ENCODE measurements around the gene FNDC10. TPM values are rescaled to one million over a fixed set of nuclear protein-coding genes. Genes with fewer than 3 reads are reported as not detected.
"Not testable (repeated sequence)": the region's sequence is repeated elsewhere in the genome, so short reads cannot be mapped to it uniquely, and the experiment has no call there.

Gene FNDC10
- total RNA-seq, 4 donors from 2014 or later: 0.50 to 1.9 (median 0.84) TPM; not detected in 1

- intact Hi-C loops (cut with DNase I): no loop called here
- no peak overlapping the region for H3K27ac ChIP-seq (replicated peaks in 1 of 4)
Measured at GRCh38 chr1:1561801-1562470, 38.0 kb downstream of the FNDC10 start.

DNA sequence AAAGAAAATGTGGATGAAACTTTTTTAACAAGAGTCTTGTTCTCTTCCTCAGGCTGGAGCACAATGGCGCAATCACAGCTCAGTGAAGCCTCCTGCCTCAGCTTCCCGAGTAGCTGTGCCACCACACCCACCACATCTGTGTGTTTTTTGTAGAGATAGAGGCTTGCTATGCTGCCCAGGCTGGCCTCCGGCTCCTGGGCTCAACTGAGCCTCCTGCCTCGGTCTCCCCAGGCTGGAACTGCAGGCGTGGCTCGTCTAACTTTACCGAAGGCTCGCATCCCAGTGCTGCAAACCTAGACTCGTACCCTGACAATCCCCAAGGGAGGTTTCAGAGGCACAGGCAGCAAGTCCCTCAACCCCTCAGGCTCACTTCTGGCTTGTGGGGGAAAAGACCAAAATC, 39.8 kb downstream of the FNDC10 start:
- no peak overlapping the region for H3K27ac ChIP-seq (replicated peaks in 1 of 4)
- H3K9me3 ChIP-seq: no peaks in the 10 kb centered on the region
- TF ChIP-seq POLR2A (IDR thresholded peaks at IDR 0.05; ENCODE audit: low read depth) (no peak), POLR2AphosphoS5 (IDR thresholded peaks at IDR 0.05) (no peak), CTCF (IDR thresholded peaks at IDR 0.05) (no peak), EP300 (IDR thresholded peaks at IDR 0.05) (no peak)
- H3K36me3 ChIP-seq: peaks cover 43 to 74% (median 52%) of the 10 kb centered on the region in 4 donors
- intact Hi-C loops (cut with DNase I): no loop called here
- no peaks in the 10 kb centered on the region for H3K27me3 ChIP-seq
- no peak overlapping the region for H3K4me3 ChIP-seq
- H3K4me1 ChIP-seq: peaks cover under 1 to 10% (median 4%) of the 10 kb centered on the region in 4 donors
- WGBS: 92% methylated on average over 8 of the region's 9 CpGs
- DNase-seq (ENCODE audit: extremely low spot score): no peak

More at GRCh38 chr1:1561801-1562470, 38.0 kb downstream of the FNDC10 start:
- no peak for DNase-seq (ENCODE audit: extremely low spot score)
- TF ChIP-seq POLR2A (IDR thresholded peaks at IDR 0.05; ENCODE audit: low read depth) (no peak), CTCF (IDR thresholded peaks at IDR 0.05) (no peak), POLR2AphosphoS5 (IDR thresholded peaks at IDR 0.05) (no peak), EP300 (IDR thresholded peaks at IDR 0.05) (no peak)
- Histone ChIP-seq H3K4me3 (no peak overlapping the region), H3K4me1 (peaks cover 7 to 24% (median 15%) of the 10 kb centered on the region in 4 donors), H3K36me3 (peaks cover 51 to 72% (median 59%) of the 10 kb centered on the region in 4 donors), H3K27me3 (no peaks in the 10 kb centered on the region), H3K9me3 (no peaks in the 10 kb centered on the region)
- 89% methylated on average over 15 of the region's 15 CpGs for WGBS

- 80% methylated on average over 17 of the region's 17 CpGs for WGBS
- no peak for DNase-seq (ENCODE audit: extremely low spot score)
- Histone ChIP-seq H3K27me3 (no peaks in the 10 kb centered on the region), H3K36me3 (peaks cover 33 to 65% (median 47%) of the 10 kb centered on the region in 4 donors), H3K27ac (replicated peaks in 1 of 4) (no peak overlapping the region), H3K9me3 (no peaks in the 10 kb centered on the region), H3K4me1 (peaks cover 5 to 13% (median 10%) of the 10 kb centered on the region in 4 donors), H3K4me3 (no peak overlapping the region)
- no peak for TF ChIP-seq POLR2AphosphoS5 (IDR thresholded peaks at IDR 0.05)
- no peak for TF ChIP-seq CTCF (IDR thresholded peaks at IDR 0.05)
- TF ChIP-seq POLR2A (IDR thresholded peaks at IDR 0.05; ENCODE audit: low read depth): no peak
- no peak for TF ChIP-seq EP300 (IDR thresholded peaks at IDR 0.05)
- intact Hi-C loops (cut with DNase I): no loop called here
Measured at GRCh38 chr1:1559066-1559465, 40.9 kb downstream of the FNDC10 start.

GRCh38 chr1:1558591-1558990, 41.3 kb downstream of the FNDC10 start:
- no peaks in the 10 kb centered on the region for H3K9me3 ChIP-seq
- H3K4me3 ChIP-seq: no peak overlapping the region
- peaks cover 4 to 17% (median 10%) of the 10 kb centered on the region in 4 donors for H3K4me1 ChIP-seq
- no peak for TF ChIP-seq POLR2A (IDR thresholded peaks at IDR 0.05; ENCODE audit: low read depth)
- no peak for TF ChIP-seq CTCF (IDR thresholded peaks at IDR 0.05)
- TF ChIP-seq POLR2AphosphoS5 (IDR thresholded peaks at IDR 0.05): no peak
- TF ChIP-seq EP300 (IDR thresholded peaks at IDR 0.05): no peak
- intact Hi-C loops (cut with DNase I): no loop called here
- peaks cover 29 to 60% (median 42%) of the 10 kb centered on the region in 4 donors for H3K36me3 ChIP-seq
- DNase-seq (ENCODE audit: extremely low spot score): no peak
- no peaks in the 10 kb centered on the region for H3K27me3 ChIP-seq
- no peak overlapping the region for H3K27ac ChIP-seq (replicated peaks in 1 of 4)
- 63% methylated on average over 4 of the region's 4 CpGs for WGBS

DNA sequence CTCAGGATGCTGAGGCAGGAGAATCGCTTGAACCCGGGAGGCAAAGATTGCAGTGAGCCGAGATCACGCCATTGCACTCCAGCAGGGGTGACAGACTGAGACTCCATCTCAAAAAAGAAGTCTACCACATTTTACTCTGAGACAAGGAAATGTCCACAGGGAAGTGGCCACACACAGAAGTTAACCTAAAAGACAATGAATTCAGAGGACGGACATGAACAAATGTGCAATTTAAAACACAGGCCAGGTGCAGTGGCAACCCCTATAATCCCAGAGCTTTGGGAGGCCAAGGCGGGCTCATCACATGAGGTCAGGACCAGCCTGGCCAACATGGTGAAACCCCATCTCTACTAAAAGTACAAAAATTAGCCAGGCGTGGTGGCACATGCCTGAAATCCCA, 42.2 kb downstream of the FNDC10 start:
- intact Hi-C loops (cut with DNase I); DNase-seq (ENCODE audit: extremely low spot score); H3K9me3 ChIP-seq; H3K4me3 ChIP-seq; H3K27ac ChIP-seq (replicated peaks in 1 of 4); H3K27me3 ChIP-seq: not testable (repeated sequence)
- WGBS: 93% methylated on average over 7 of the region's 7 CpGs
- peaks cover 20 to 51% (median 33%) of the 10 kb centered on the region in 4 donors for H3K36me3 ChIP-seq
- H3K4me1 ChIP-seq: peaks cover 4 to 17% (median 10%) of the 10 kb centered on the region in 4 donors

DNA sequence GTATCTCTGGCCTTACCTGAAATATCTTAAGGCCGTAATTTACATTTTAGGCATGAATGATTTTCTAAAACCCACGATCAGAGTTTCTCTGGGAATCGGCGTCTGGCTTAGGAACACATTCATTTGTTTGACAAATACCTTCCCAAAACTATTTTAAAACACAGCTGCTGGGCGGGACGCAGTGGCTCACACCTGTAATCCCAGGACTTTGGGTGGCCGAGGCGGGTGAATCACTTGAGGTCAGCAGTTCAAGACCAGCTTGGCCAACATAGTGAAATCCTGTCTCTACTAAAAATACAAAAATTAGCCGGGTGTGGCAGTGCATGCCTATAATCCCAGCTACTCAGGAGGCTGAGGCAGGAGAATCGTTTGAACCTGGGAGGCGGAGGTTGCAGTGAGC, 43.0 kb downstream of the FNDC10 start:
- peaks cover 4 to 17% (median 10%) of the 10 kb centered on the region in 4 donors for H3K4me1 ChIP-seq
- not testable (repeated sequence) for DNase-seq (ENCODE audit: extremely low spot score)
- 89% methylated on average over 11 of the region's 11 CpGs for WGBS

More for the DNA sequence above, 43.0 kb downstream of the FNDC10 start:
- H3K9me3 ChIP-seq; H3K4me3 ChIP-seq; H3K27ac ChIP-seq (replicated peaks in 1 of 4); intact Hi-C loops (cut with DNase I); H3K27me3 ChIP-seq: not testable (repeated sequence)
- H3K36me3 ChIP-seq: peaks cover 13 to 49% (median 26%) of the 10 kb centered on the region in 4 donors

All from esophagus muscularis mucosa (tissue), 4 donors.